H7 (cell line): ENCODE results near the gene MAN1B1. TPM values are rescaled to one million over a fixed set of nuclear protein-coding genes. Genes with fewer than 3 reads are reported as not detected.

Source experiments
- DNase-seq: peaks from one replicate; pipeline ENCODE4 v3.0.0; 2012
- H3K27me3 ChIP-seq: 2 replicates; pipeline ENCODE4 v1.6.0; 2011; ENCODE audit warnings: mild to moderate bottlenecking, low read length; ENCODE audit not compliant: control insufficient read depth, insufficient read depth
- H3K36me3 ChIP-seq: replicated peaks from 2 replicates; pipeline ENCODE4 v1.5.1; 2011; ENCODE audit warnings: low read length; ENCODE audit not compliant: control insufficient read depth, insufficient read depth
- H3K4me3 ChIP-seq: 2 replicates; pipeline ENCODE4 v1.5.1; 2011; ENCODE audit warnings: low read depth, mild to moderate bottlenecking, control low read depth, low read length, moderate library complexity; ENCODE audit not compliant: insufficient read depth
- total RNA-seq: library from RNA; depleted of rRNA; stranded (reverse); fragments of >200 nt; shearing (Covaris generic); gene quantifications from 2 replicates; pipeline ENCODE4 v1.2.3, GENCODE V29; 2014; rRNA removed

MAN1B1 gene
- total RNA-seq, 1 experiment from 2014 or later, result 70.9 TPM

- H3K27me3 ChIP-seq, result peaks cover 32% of the 10 kb centered on the region
- DNase-seq, result no peak
- H3K36me3 ChIP-seq, result no peaks in the 10 kb centered on the region
- H3K4me3 ChIP-seq, result no peak overlapping the region
Observed at GRCh38 chr9:137152844-137153405, 66.1 kb downstream of the MAN1B1 start.

DNA sequence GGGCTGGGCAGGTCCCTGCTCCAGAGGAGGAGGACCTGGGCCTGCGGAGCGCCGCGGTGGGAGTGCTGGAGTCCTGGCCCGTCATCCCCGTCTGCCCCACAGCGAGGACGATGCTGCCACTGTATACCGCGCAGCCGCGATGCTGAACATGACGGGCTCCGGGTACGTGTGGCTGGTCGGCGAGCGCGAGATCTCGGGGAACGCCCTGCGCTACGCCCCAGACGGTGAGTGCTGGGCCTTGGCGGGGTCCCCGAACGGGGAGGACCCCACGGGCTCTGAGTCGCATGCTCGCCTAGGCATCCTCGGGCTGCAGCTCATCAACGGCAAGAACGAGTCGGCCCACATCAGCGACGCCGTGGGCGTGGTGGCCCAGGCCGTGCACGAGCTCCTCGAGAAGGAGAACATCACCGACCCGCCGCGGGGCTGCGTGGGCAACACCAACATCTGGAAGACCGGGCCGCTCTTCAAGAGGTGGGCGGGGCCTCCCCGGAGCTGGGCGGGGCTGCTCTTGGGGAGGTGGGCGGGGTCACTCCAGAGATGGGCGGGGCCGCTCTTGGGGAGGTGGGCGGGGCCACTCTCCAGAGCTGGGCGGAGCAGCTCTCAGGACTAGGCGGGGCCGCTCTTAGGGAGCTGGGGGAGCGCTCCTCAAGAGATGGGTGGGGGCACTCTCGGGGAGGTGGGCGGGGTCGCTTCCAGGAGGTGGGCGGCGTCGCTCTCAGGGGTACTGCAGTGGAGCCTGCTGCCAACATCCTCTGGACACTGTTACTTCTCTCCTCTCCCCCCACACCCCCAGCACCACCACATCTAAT lies 70.0 kb downstream of the MAN1B1 start:
- H3K4me3 ChIP-seq, result peak overlapping the region; percentile 55
- peak; percentile 96 for DNase-seq
- no peaks in the 10 kb centered on the region for H3K36me3 ChIP-seq
- peaks cover 61% of the 10 kb centered on the region for H3K27me3 ChIP-seq

- Histone ChIP-seq H3K36me3 (no peaks in the 10 kb centered on the region), H3K4me3 (no peak overlapping the region), H3K27me3 (peaks cover 71% of the 10 kb centered on the region)
- no peak for DNase-seq
Observed at GRCh38 chr9:137157618-137158415, 71.0 kb downstream of the MAN1B1 start.

DNA sequence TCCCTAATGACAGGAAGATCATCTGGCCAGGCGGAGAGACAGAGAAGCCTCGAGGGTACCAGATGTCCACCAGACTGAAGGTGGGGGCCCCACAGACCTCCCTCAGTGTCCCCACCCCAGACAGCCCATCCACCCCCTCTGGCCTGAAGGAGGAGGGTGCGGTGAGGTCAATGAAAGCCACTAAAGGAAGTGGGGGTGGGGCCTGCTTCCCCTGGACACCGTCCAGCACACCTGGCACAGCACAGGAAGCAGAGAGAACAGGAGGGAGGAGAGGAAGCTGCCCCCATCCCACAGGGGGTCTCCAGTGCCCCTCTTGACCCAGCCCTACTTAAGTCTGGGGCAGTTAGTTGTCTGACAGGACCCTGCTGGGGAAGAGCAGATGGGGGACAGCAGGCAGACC lies 71.8 kb downstream of the MAN1B1 start:
- peaks cover 78% of the 10 kb centered on the region for H3K27me3 ChIP-seq
- DNase-seq, result no peak
- no peaks in the 10 kb centered on the region for H3K36me3 ChIP-seq
- H3K4me3 ChIP-seq, result no peak overlapping the region

Other genes with a start within 250 kb of the MAN1B1 start
- 0.14 and 0.52 TPM in 2 replicates for gene AJM1, start 244.5 kb upstream of the MAN1B1 start, total RNA-seq
- gene PHPT1, start 237.6 kb upstream of the MAN1B1 start, total RNA-seq, result 68.2 and 75.5 TPM in 2 replicates
- 1.2 and 3.0 TPM in 2 replicates for gene MAMDC4, start 234.6 kb upstream of the MAN1B1 start, total RNA-seq
- gene EDF1, start 220.7 kb upstream of the MAN1B1 start, total RNA-seq, result 213 and 240 TPM in 2 replicates
- gene TRAF2, start 200.5 kb upstream of the MAN1B1 start, total RNA-seq, result 40.9 and 48.6 TPM in 2 replicates
- gene FBXW5, start 142.2 kb upstream of the MAN1B1 start, total RNA-seq, result 97.5 and 105 TPM in 2 replicates
- not detected in 2 replicates for gene C8G, start 141.7 kb upstream of the MAN1B1 start, total RNA-seq
- gene LCN12, start 134.7 kb upstream of the MAN1B1 start, total RNA-seq, result 0.38 and 2.9 TPM in 2 replicates
- 1.3 and 2.0 TPM in 2 replicates for gene PTGDS, start 109.5 kb upstream of the MAN1B1 start, total RNA-seq
- 0.21 and 0.33 TPM in 2 replicates for gene LCNL1, start 104.0 kb upstream of the MAN1B1 start, total RNA-seq
- gene PAXX, start 94.6 kb upstream of the MAN1B1 start, total RNA-seq, result 45.7 and 53.2 TPM in 2 replicates
- not detected in 2 replicates for gene CLIC3, start 90.4 kb upstream of the MAN1B1 start, total RNA-seq
- gene ABCA2, start 58.7 kb upstream of the MAN1B1 start, total RNA-seq, result 6.8 and 10.4 TPM in 2 replicates
- not detected in 2 replicates for gene FUT7, start 54.9 kb upstream of the MAN1B1 start, total RNA-seq
- gene NPDC1, start 40.8 kb upstream of the MAN1B1 start, total RNA-seq, result 10.1 and 25.1 TPM in 2 replicates
- not detected in 2 replicates for gene ENTPD2, start 32.9 kb upstream of the MAN1B1 start, total RNA-seq
- 59.7 and 59.9 TPM in 2 replicates for gene SAPCD2, start 16.4 kb upstream of the MAN1B1 start, total RNA-seq
- 9.0 and 14.9 TPM in 2 replicates for gene UAP1L1, start 9.5 kb upstream of the MAN1B1 start, total RNA-seq
- gene DPP7, start 27.7 kb downstream of the MAN1B1 start, total RNA-seq, result 15.8 and 18.2 TPM in 2 replicates
- gene GRIN1, start 52.2 kb downstream of the MAN1B1 start, total RNA-seq, result 0.33 and 0.52 TPM in 2 replicates
- gene LRRC26, start 83.1 kb downstream of the MAN1B1 start, total RNA-seq, result 0.59 and 0.67 TPM in 2 replicates
- gene TMEM210, start 85.1 kb downstream of the MAN1B1 start, total RNA-seq, result not detected in 2 replicates
- 26.2 and 37.0 TPM in 2 replicates for gene ANAPC2, start 101.6 kb downstream of the MAN1B1 start, total RNA-seq
- gene SSNA1, start 101.7 kb downstream of the MAN1B1 start, total RNA-seq, result 109 and 143 TPM in 2 replicates
- 19.3 and 23.3 TPM in 2 replicates for gene TPRN, start 113.8 kb downstream of the MAN1B1 start, total RNA-seq
- 59.1 and 62.3 TPM in 2 replicates for gene TMEM203, start 118.7 kb downstream of the MAN1B1 start, total RNA-seq
- 22.2 and 22.7 TPM in 2 replicates for gene NDOR1, start 118.7 kb downstream of the MAN1B1 start, total RNA-seq
- 1.0 TPM in 2 replicates for gene RNF208, start 135.3 kb downstream of the MAN1B1 start, total RNA-seq
- gene CYSRT1, start 138.2 kb downstream of the MAN1B1 start, total RNA-seq, result 0.83 and 2.9 TPM in 2 replicates
- not detected in 2 replicates for gene RNF224, start 140.5 kb downstream of the MAN1B1 start, total RNA-seq
- gene SLC34A3, start 143.9 kb downstream of the MAN1B1 start, total RNA-seq, result 0.03 TPM in 1 of 2 replicates, not detected in the other
- 238 and 257 TPM in 2 replicates for gene TUBB4B, start 154.3 kb downstream of the MAN1B1 start, total RNA-seq
- not detected in 2 replicates for gene STPG3, start 164.3 kb downstream of the MAN1B1 start, total RNA-seq
- 112 and 121 TPM in 2 replicates for gene NELFB, start 168.3 kb downstream of the MAN1B1 start, total RNA-seq
- gene TOR4A, start 190.7 kb downstream of the MAN1B1 start, total RNA-seq, result 21.3 and 23.2 TPM in 2 replicates
- 27.7 and 34.8 TPM in 2 replicates for gene NRARP, start 215.3 kb downstream of the MAN1B1 start, total RNA-seq